ENCODE results near the gene SNRNP48. TPM values are rescaled to one million over a fixed set of nuclear protein-coding genes. Genes with fewer than 3 reads are reported as not detected.

The SNRNP48 gene
- total and polyA plus RNA-seq, 10 of the 15 experiments (the other 5 are each of a cell fraction or from before 2014, with no cell fraction given): 3.2 to 14.4 (median 8.9) TPM

- TF ChIP-seq PRDM15 (CRISPR knock-in tag; IDR thresholded peaks at IDR 0.05): no peak
- TF ChIP-seq, protein P1, sequence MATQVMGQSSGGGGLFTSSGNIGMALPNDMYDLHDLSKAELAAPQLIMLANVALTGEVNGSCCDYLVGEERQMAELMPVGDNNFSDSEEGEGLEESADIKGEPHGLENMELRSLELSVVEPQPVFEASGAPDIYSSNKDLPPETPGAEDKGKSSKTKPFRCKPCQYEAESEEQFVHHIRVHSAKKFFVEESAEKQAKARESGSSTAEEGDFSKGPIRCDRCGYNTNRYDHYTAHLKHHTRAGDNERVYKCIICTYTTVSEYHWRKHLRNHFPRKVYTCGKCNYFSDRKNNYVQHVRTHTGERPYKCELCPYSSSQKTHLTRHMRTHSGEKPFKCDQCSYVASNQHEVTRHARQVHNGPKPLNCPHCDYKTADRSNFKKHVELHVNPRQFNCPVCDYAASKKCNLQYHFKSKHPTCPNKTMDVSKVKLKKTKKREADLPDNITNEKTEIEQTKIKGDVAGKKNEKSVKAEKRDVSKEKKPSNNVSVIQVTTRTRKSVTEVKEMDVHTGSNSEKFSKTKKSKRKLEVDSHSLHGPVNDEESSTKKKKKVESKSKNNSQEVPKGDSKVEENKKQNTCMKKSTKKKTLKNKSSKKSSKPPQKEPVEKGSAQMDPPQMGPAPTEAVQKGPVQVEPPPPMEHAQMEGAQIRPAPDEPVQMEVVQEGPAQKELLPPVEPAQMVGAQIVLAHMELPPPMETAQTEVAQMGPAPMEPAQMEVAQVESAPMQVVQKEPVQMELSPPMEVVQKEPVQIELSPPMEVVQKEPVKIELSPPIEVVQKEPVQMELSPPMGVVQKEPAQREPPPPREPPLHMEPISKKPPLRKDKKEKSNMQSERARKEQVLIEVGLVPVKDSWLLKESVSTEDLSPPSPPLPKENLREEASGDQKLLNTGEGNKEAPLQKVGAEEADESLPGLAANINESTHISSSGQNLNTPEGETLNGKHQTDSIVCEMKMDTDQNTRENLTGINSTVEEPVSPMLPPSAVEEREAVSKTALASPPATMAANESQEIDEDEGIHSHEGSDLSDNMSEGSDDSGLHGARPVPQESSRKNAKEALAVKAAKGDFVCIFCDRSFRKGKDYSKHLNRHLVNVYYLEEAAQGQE (IDR thresholded peaks at IDR 0.05; ENCODE audit: low read depth, low read length): no peak
- TF ChIP-seq, protein P2, sequence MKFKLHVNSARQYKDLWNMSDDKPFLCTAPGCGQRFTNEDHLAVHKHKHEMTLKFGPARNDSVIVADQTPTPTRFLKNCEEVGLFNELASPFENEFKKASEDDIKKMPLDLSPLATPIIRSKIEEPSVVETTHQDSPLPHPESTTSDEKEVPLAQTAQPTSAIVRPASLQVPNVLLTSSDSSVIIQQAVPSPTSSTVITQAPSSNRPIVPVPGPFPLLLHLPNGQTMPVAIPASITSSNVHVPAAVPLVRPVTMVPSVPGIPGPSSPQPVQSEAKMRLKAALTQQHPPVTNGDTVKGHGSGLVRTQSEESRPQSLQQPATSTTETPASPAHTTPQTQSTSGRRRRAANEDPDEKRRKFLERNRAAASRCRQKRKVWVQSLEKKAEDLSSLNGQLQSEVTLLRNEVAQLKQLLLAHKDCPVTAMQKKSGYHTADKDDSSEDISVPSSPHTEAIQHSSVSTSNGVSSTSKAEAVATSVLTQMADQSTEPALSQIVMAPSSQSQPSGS (IDR thresholded peaks at IDR 0.05; ENCODE audit: low read length): no peak
- no peak for TF ChIP-seq EGR1 (IDR thresholded peaks at IDR 0.05; ENCODE audit: borderline replicate concordance in 1 of 2, low read depth in 2 of 2, low read length in 2 of 2)
- no peak for TF ChIP-seq STAT1 (conservative IDR thresholded peaks at IDR 0.05)
- peak; percentile 95 for TF ChIP-seq POLR2A (IDR thresholded peaks at IDR 0.05; ENCODE audit: low read depth, low read length)
- TF ChIP-seq SMAD5 (IDR thresholded peaks at IDR 0.05; ENCODE audit: low read depth): peak; percentile 80
- no peak for TF ChIP-seq ZNF622 (IDR thresholded peaks at IDR 0.05)
- TF ChIP-seq PKNOX1 (IDR thresholded peaks at IDR 0.05): no peak; the same call in 1 of the 2 replicates
- peak; percentile 76; the same call in 1 of the 2 replicates for TF ChIP-seq TAF1 (IDR thresholded peaks at IDR 0.05; ENCODE audit: borderline replicate concordance, low read depth, low read length)
- TF ChIP-seq SIN3A (IDR thresholded peaks at IDR 0.05; ENCODE audit: low read depth, low read length): peak; percentile 64; the same call in 1 of the 2 replicates
- TF ChIP-seq USF2 (IDR thresholded peaks at IDR 0.05; ENCODE audit: borderline replicate concordance, low read depth, low read length): peak; percentile 86
- TF ChIP-seq ZZZ3 (IDR thresholded peaks at IDR 0.05; ENCODE audit: control insufficient read depth, insufficient read length, low read depth): no peak
- peak; percentile 48; the same call in 1 of the 2 replicates for TF ChIP-seq BACH1 (IDR thresholded peaks at IDR 0.05; ENCODE audit: borderline replicate concordance)
- TF ChIP-seq IRF4 (IDR thresholded peaks at IDR 0.05; ENCODE audit: low read depth, low read length): no peak
- no peak for TF ChIP-seq MLLT1 (IDR thresholded peaks at IDR 0.05)
Observed at GRCh38 chr6:7589949-7590917, at the start of gene SNRNP48 (continued).
